ENCODE data around the gene MESP1. TPM values are rescaled to one million over a fixed set of nuclear protein-coding genes. Genes with fewer than 3 reads are reported as not detected.

The MESP1 gene
- total RNA-seq, 1 experiment from 2014 or later = 8.8 TPM

DNA sequence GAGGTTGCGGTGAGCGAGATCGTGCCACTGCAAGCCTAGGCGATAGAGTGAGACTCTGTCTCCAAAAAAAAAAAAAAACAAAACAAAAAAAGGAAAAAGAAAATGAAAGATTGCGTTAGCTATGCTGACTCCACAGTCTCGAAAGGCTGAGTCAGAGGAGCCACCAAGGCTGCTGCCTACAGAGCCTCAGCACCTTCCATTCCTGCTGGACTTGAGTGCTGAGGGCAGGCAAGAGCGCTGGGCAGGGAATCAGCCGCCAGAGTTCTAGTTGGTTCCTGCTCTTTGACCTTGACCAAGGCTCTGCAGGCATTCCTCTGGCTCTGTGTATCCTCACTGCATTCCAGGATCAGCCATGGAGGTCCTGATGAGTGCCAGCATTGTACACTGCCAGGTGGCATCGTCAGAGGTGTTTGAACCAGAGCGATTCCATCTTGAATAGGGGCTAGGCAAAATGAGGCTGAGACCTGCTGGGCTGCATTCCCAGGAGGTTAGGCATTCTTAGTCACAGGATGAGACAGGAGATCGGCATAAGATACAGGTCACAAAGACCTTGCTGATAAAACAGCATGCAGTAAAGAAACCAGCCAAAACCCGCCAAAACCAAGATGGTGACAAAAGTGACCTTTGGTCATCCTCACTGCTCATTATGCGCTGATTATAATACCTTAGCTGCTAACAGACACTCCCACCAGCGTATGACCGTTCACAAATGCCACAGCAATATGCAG lies 31.0 kb upstream of the MESP1 start:
- ChIA-PET POLR2A (no interaction called here), CTCF (interaction anchor here (1.1 to 1.4 kb wide), 2 partner anchors 9 to 21 kb away, joined by 3 to 5 read pairs; no protein-coding TSS in a partner anchor), RAD21 (ENCODE audit: low non-redundant PET in 1 of 2, low total read pairs in 2 of 2, uncharacterized antibody in 2 of 2, unreplicated experiment in 2 of 2) (no interaction called here)
- no TSS peak for BruUV-seq (replicated peaks)
- Histone ChIP-seq H3K79me2 (ENCODE audit: insufficient read depth, low read length) (no peaks in the 10 kb centered on the region), H3K9me2 (ENCODE audit: insufficient read depth) (no peaks in the 10 kb centered on the region), H3K9ac (ENCODE audit: low read length) (peak overlapping the region; percentile 21; the same call in 1 of the 2 replicates), H3K27me3 (ENCODE audit: insufficient read depth, low read length) (no peaks in the 10 kb centered on the region), H3K36me3 (ENCODE audit: control insufficient read depth in 1 of 2, insufficient read depth in 2 of 2, low read length in 2 of 2) (no peaks in the 10 kb centered on the region), H3K4me3 (replicated peaks in 1 of 2; ENCODE audit: low read depth in 1 of 2, low read length in 2 of 2) (no peak overlapping the region), H3K4me2 (ENCODE audit: low read length) (peak overlapping the region; percentile 65), H3K27ac (ENCODE audit: low read depth, low read length) (no peak overlapping the region; the same call in 1 of the 2 replicates), H2AFZ (ENCODE audit: low read depth, low read length, poor library complexity, severe bottlenecking) (no peak overlapping the region), H3K9me3 (ENCODE audit: control insufficient read depth in 1 of 2, insufficient read depth in 1 of 2, low read depth in 1 of 2, low read length in 2 of 2) (no peaks in the 10 kb centered on the region), H3K4me1 (ENCODE audit: control insufficient read depth in 1 of 2, insufficient read depth in 2 of 2, low read length in 2 of 2) (peaks cover 8 to 64% of the 10 kb centered on the region in 2 experiments; a peak in 3 of 4 replicates), H4K20me1 (ENCODE audit: insufficient read depth) (no peaks in the 10 kb centered on the region)
- intact Hi-C loops (cut with micrococcal nuclease) = no loop called here
- ATAC-seq (peak; percentile 71), DNase-seq (ENCODE audit: low read depth, low spot score) (peak; percentile 39)
- TF ChIP-seq TCF7L2 (IDR thresholded peaks at IDR 0.05; ENCODE audit: borderline replicate concordance, extremely low read depth, insufficient read depth, insufficient read length) (no peak), SP1 (IDR thresholded peaks at IDR 0.05; ENCODE audit: low read depth) (peak; percentile 83), ZNF274 (IDR thresholded peaks at IDR 0.05; ENCODE audit: low read depth, low read length) (no peak), POLR2AphosphoS5 (IDR thresholded peaks at IDR 0.05; ENCODE audit: low read depth, low read length) (no peak), EZH2phosphoT487 (IDR thresholded peaks at IDR 0.05; ENCODE audit: borderline replicate concordance) (no peak), CEBPB (IDR thresholded peaks at IDR 0.05; ENCODE audit: low read depth) (no peak), ZFX (IDR thresholded peaks at IDR 0.05) (no peak), FOSL1 (IDR thresholded peaks at IDR 0.05; ENCODE audit: low read depth) (peak; percentile 85), ELF1 (IDR thresholded peaks at IDR 0.05; ENCODE audit: borderline replicate concordance, low read depth) (no peak), SIN3A (IDR thresholded peaks at IDR 0.05; ENCODE audit: low read depth) (no peak), CBX3 (IDR thresholded peaks at IDR 0.05; ENCODE audit: low read depth) (peak; percentile 95; the same call in 1 of the 2 replicates), EGR1 (IDR thresholded peaks at IDR 0.05; ENCODE audit: low read depth) (no peak), JUND (IDR thresholded peaks at IDR 0.05) (peak; percentile 79), POLR2A (IDR thresholded peaks at IDR 0.05; ENCODE audit: borderline replicate concordance, extremely low read depth, insufficient read depth, insufficient read length) (no peak), RAD21 (IDR thresholded peaks at IDR 0.05; ENCODE audit: low read depth) (no peak; the same call in 1 of the 2 replicates), SRF (IDR thresholded peaks at IDR 0.05; ENCODE audit: low read depth) (no peak), EZH2 (IDR thresholded peaks at IDR 0.05) (no peak)
- TF ChIP-seq, protein P1, sequence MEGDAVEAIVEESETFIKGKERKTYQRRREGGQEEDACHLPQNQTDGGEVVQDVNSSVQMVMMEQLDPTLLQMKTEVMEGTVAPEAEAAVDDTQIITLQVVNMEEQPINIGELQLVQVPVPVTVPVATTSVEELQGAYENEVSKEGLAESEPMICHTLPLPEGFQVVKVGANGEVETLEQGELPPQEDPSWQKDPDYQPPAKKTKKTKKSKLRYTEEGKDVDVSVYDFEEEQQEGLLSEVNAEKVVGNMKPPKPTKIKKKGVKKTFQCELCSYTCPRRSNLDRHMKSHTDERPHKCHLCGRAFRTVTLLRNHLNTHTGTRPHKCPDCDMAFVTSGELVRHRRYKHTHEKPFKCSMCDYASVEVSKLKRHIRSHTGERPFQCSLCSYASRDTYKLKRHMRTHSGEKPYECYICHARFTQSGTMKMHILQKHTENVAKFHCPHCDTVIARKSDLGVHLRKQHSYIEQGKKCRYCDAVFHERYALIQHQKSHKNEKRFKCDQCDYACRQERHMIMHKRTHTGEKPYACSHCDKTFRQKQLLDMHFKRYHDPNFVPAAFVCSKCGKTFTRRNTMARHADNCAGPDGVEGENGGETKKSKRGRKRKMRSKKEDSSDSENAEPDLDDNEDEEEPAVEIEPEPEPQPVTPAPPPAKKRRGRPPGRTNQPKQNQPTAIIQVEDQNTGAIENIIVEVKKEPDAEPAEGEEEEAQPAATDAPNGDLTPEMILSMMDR (IDR thresholded peaks at IDR 0.05 in 2 of 3, conservative IDR thresholded peaks at IDR 0.05 in 1 of 3; ENCODE audit: borderline replicate concordance in 1 of 3, insufficient read depth in 1 of 3, low read depth in 2 of 3, low read length in 2 of 3) = no peak
- TF ChIP-seq, protein P2, sequence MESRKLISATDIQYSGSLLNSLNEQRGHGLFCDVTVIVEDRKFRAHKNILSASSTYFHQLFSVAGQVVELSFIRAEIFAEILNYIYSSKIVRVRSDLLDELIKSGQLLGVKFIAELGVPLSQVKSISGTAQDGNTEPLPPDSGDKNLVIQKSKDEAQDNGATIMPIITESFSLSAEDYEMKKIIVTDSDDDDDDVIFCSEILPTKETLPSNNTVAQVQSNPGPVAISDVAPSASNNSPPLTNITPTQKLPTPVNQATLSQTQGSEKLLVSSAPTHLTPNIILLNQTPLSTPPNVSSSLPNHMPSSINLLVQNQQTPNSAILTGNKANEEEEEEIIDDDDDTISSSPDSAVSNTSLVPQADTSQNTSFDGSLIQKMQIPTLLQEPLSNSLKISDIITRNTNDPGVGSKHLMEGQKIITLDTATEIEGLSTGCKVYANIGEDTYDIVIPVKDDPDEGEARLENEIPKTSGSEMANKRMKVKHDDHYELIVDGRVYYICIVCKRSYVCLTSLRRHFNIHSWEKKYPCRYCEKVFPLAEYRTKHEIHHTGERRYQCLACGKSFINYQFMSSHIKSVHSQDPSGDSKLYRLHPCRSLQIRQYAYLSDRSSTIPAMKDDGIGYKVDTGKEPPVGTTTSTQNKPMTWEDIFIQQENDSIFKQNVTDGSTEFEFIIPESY (IDR thresholded peaks at IDR 0.05; ENCODE audit: extremely low read depth, insufficient replicate concordance, low read length) = no peak
- TF ChIP-seq, protein P3, sequence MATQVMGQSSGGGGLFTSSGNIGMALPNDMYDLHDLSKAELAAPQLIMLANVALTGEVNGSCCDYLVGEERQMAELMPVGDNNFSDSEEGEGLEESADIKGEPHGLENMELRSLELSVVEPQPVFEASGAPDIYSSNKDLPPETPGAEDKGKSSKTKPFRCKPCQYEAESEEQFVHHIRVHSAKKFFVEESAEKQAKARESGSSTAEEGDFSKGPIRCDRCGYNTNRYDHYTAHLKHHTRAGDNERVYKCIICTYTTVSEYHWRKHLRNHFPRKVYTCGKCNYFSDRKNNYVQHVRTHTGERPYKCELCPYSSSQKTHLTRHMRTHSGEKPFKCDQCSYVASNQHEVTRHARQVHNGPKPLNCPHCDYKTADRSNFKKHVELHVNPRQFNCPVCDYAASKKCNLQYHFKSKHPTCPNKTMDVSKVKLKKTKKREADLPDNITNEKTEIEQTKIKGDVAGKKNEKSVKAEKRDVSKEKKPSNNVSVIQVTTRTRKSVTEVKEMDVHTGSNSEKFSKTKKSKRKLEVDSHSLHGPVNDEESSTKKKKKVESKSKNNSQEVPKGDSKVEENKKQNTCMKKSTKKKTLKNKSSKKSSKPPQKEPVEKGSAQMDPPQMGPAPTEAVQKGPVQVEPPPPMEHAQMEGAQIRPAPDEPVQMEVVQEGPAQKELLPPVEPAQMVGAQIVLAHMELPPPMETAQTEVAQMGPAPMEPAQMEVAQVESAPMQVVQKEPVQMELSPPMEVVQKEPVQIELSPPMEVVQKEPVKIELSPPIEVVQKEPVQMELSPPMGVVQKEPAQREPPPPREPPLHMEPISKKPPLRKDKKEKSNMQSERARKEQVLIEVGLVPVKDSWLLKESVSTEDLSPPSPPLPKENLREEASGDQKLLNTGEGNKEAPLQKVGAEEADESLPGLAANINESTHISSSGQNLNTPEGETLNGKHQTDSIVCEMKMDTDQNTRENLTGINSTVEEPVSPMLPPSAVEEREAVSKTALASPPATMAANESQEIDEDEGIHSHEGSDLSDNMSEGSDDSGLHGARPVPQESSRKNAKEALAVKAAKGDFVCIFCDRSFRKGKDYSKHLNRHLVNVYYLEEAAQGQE (IDR thresholded peaks at IDR 0.05; ENCODE audit: low read depth) = no peak
- TF ChIP-seq, protein P4, sequence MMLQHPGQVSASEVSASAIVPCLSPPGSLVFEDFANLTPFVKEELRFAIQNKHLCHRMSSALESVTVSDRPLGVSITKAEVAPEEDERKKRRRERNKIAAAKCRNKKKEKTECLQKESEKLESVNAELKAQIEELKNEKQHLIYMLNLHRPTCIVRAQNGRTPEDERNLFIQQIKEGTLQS (IDR thresholded peaks at IDR 0.05) = no peak
